Sigmoid colon (tissue), 4 donors: ENCODE measurements around the gene LDB2.

Source experiments
- CTCF ChIP-seq, 4 experiments: fragments of 450-650 bp in 3 of 4; fragments of 200-600 bp in 1 of 4; IDR thresholded peaks; one replicate each; pipeline ENCODE4 v1.5.1; 2016 to 2019; ENCODE audit warnings: antibody characterized with exemption in 4 of 4, mild to moderate bottlenecking in 3 of 4, moderate library complexity in 2 of 4
- EP300 ChIP-seq, 4 donors: sonication (generic); formaldehyde crosslinking; IDR thresholded peaks; one replicate each; pipeline ENCODE4 v1.6.1; 2017; ENCODE audit warnings: antibody characterized with exemption in 4 of 4
- POLR2A ChIP-seq, 2 donors: fragments of 450-650 bp; IDR thresholded peaks; one replicate each; pipeline ENCODE4 v1.6.1; 2016; ENCODE audit warnings: antibody characterized with exemption in 2 of 2, mild to moderate bottlenecking in 2 of 2, moderate library complexity in 2 of 2
- POLR2AphosphoS5 ChIP-seq, 4 donors: sonication (generic); formaldehyde crosslinking; IDR thresholded peaks; one replicate each; pipeline ENCODE4 v1.6.1; 2017; ENCODE audit warnings: antibody characterized with exemption in 4 of 4

DNA sequence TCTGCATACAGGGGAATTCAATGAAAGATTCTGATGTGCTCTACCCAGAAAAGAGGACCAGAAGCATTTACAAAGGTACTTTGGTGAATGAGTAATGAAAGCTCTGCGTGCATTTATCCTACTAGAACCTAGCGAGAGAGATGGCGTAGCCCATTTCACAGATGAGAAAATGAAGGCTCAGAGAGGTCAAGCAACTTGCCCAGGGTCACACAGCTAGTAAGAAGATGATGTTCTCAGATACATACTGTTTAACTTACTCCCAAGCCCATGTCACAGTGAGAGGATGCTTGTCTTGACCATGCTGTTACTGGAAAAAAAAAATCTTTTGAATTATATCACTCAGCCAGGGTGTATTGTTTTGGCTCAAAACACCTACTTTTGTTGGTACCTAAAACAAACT lies 317.3 kb downstream of the LDB2 start:
- TF ChIP-seq CTCF (IDR thresholded peaks at IDR 0.05) (no peak), EP300 (IDR thresholded peaks at IDR 0.05) (no peak), POLR2A (IDR thresholded peaks at IDR 0.05) (no peak), POLR2AphosphoS5 (IDR thresholded peaks at IDR 0.05) (no peak)
